Peyer's patch (tissue), 4 donors: ENCODE measurements around the gene NKAIN2. TPM values are rescaled to one million over a fixed set of nuclear protein-coding genes. Genes with fewer than 3 reads are reported as not detected.

Source experiments
- DNase-seq, 3 donors: peaks; one replicate each; pipeline ENCODE4 v3.0.0-alpha.2; 2017 to 2019
- H3K27ac ChIP-seq, 4 donors: fragments of 200-600 bp; sonication (generic); one replicate each; pipeline ENCODE4 v1.5.1; 2016 to 2019
- H3K27me3 ChIP-seq, 2 donors: fragments of 200-600 bp; sonication (generic); one replicate each; pipeline ENCODE4 v1.5.1; 2019
- H3K36me3 ChIP-seq, 3 donors: fragments of 200-600 bp; sonication (generic); one replicate each; pipeline ENCODE4 v1.5.1; 2016 to 2019
- H3K4me1 ChIP-seq, 4 donors: fragments of 200-600 bp; sonication (generic); one replicate each; pipeline ENCODE4 v1.5.1; 2016 to 2019
- H3K4me3 ChIP-seq, 4 donors: fragments of 200-600 bp; sonication (generic); 1 replicate in 3 of 4; 2 replicates in 1 of 4; pipeline ENCODE4 v1.5.1; 2016 to 2019; ENCODE audit warnings: mild to moderate bottlenecking in 1 of 4
- H3K9me3 ChIP-seq, 4 donors: fragments of 200-600 bp; sonication (generic); one replicate each; pipeline ENCODE4 v1.5.1; 2016 to 2019; ENCODE audit warnings: mild to moderate bottlenecking in 1 of 4
- POLR2A ChIP-seq, 2 donors: fragments of 450-650 bp; IDR thresholded peaks; one replicate each; pipeline ENCODE4 v1.5.1; 2017; ENCODE audit warnings: antibody characterized with exemption in 2 of 2, mild to moderate bottlenecking in 2 of 2, moderate library complexity in 2 of 2
- total RNA-seq, 4 donors: library from RNA; depleted of rRNA; stranded (reverse); fragments of >200 nt; gene quantifications; one replicate each; pipeline ENCODE4 v1.1.0, GENCODE V29; 2016
- TF ChIP-seq, protein P1 (sequence below), 6 experiments: fragments of 450-650 bp in 4 of 6; fragments of 200-600 bp in 2 of 6; sonication (generic) in 1 of 6; IDR thresholded peaks; one replicate each; pipeline ENCODE4 v1.5.1; 2017 to 2019; ENCODE audit warnings: antibody characterized with exemption in 6 of 6, mild to moderate bottlenecking in 3 of 6, moderate library complexity in 1 of 6

The NKAIN2 gene
- total RNA-seq, 4 donors from 2014 or later = not detected

DNA sequence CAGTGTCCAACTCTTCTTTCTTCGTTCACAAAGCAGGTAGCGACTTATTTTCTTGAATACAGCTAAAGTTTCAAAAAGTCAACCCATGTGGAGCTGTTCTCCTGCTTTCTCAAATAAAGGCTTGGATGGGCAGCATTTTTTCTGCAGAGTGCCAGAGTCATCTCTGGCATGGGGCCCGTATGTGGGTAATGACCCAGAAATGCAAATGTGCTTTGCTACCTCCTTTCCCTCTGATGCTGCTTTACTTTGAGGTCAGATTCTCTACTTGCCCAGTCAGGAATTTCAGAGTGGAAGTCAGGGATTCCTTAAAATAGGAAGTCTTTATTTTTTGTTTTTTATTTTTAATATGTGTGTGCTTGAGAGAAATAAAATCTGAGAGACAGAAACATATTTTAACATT is 4.9 kb downstream of the NKAIN2 start:
- Histone ChIP-seq H3K27me3 (peaks cover 0 to 4% of the 10 kb centered on the region in 2 donors), H3K4me1 (no peaks in the 10 kb centered on the region), H3K27ac (no peak overlapping the region), H3K9me3 (no peaks in the 10 kb centered on the region), H3K36me3 (no peaks in the 10 kb centered on the region), H3K4me3 (no peak overlapping the region)
- TF ChIP-seq POLR2A (IDR thresholded peaks at IDR 0.05) = no peak
- TF ChIP-seq, protein P1, sequence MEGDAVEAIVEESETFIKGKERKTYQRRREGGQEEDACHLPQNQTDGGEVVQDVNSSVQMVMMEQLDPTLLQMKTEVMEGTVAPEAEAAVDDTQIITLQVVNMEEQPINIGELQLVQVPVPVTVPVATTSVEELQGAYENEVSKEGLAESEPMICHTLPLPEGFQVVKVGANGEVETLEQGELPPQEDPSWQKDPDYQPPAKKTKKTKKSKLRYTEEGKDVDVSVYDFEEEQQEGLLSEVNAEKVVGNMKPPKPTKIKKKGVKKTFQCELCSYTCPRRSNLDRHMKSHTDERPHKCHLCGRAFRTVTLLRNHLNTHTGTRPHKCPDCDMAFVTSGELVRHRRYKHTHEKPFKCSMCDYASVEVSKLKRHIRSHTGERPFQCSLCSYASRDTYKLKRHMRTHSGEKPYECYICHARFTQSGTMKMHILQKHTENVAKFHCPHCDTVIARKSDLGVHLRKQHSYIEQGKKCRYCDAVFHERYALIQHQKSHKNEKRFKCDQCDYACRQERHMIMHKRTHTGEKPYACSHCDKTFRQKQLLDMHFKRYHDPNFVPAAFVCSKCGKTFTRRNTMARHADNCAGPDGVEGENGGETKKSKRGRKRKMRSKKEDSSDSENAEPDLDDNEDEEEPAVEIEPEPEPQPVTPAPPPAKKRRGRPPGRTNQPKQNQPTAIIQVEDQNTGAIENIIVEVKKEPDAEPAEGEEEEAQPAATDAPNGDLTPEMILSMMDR (IDR thresholded peaks at IDR 0.05) = no peak
- no peak for DNase-seq

DNA sequence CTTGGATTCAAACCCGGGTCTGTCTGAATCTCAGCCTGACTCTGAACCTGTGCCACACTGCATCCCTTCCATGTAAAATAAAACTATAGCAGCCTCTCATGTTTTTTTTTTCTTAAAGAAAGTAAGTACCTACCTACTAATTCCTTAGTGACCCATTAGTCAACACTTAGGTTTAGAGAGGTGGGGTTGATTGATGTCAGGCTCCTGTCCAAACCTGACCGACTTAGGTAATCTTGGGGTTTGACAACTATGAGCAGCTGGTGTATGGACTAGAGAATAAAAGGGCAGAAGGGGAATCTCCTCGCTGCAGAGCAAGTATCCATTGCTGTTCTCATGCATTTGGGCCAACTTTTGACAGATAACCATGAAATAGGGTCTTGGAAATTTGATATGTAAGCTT is 6.5 kb downstream of the NKAIN2 start:
- Histone ChIP-seq H3K36me3 (no peaks in the 10 kb centered on the region), H3K9me3 (no peaks in the 10 kb centered on the region), H3K4me3 (no peak overlapping the region), H3K4me1 (no peaks in the 10 kb centered on the region), H3K27ac (no peak overlapping the region), H3K27me3 (no peaks in the 10 kb centered on the region)
- TF ChIP-seq, protein P1 (IDR thresholded peaks at IDR 0.05) = no peak
- TF ChIP-seq POLR2A (IDR thresholded peaks at IDR 0.05) = no peak
- no peak for DNase-seq

DNA sequence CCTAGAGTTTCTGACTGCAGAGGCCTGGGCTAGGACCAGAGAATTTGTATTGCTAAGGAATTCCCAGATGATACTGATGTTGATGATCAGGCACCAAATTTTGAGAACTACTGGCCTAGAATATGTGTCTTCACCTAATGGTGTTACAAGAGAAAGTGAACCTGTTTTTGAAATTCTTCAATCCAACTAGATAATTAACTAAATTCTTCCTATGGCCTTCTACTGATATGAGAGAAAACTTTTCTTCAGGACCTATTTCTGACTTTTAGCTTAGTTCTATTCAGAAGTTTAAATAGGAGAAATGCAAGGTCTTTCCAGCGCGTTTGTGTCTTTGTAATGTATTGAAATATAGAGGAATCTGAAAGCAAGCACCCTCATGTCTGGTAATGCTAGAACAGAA is 7.3 kb downstream of the NKAIN2 start:
- TF ChIP-seq, protein P1 (IDR thresholded peaks at IDR 0.05) = no peak
- no peak for TF ChIP-seq POLR2A (IDR thresholded peaks at IDR 0.05)
- H3K27ac ChIP-seq = no peak overlapping the region
- no peaks in the 10 kb centered on the region for H3K4me1 ChIP-seq
- H3K9me3 ChIP-seq = no peaks in the 10 kb centered on the region
- H3K4me3 ChIP-seq = no peak overlapping the region
- H3K36me3 ChIP-seq = no peaks in the 10 kb centered on the region
- no peak for DNase-seq
- H3K27me3 ChIP-seq = no peaks in the 10 kb centered on the region

DNA sequence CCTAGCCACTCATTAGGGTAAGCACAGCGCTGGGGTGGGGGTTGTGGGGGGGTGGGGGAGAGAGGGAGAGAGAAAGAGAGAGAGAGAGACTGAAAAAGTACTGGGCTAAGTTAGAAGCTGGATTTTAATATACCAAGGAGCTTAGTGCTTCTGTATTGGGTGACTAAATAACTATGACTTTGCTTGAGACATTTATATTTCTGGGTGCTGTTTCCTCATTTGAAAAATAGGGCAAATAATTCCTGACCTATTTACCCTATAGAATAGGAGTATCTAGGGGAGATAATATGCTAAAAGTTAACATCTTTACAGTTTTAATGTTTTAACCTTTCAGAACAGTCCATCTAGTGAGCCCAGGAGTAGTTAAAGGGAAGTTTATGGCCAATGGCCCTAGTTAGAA is 7.7 kb downstream of the NKAIN2 start:
- no peak overlapping the region for H3K27ac ChIP-seq
- no peaks in the 10 kb centered on the region for H3K27me3 ChIP-seq
- TF ChIP-seq, protein P1 (IDR thresholded peaks at IDR 0.05) = no peak
- TF ChIP-seq POLR2A (IDR thresholded peaks at IDR 0.05) = no peak
- no peak overlapping the region for H3K4me3 ChIP-seq
- no peaks in the 10 kb centered on the region for H3K36me3 ChIP-seq
- DNase-seq = no peak
- H3K9me3 ChIP-seq = no peaks in the 10 kb centered on the region
- H3K4me1 ChIP-seq = no peaks in the 10 kb centered on the region

DNA sequence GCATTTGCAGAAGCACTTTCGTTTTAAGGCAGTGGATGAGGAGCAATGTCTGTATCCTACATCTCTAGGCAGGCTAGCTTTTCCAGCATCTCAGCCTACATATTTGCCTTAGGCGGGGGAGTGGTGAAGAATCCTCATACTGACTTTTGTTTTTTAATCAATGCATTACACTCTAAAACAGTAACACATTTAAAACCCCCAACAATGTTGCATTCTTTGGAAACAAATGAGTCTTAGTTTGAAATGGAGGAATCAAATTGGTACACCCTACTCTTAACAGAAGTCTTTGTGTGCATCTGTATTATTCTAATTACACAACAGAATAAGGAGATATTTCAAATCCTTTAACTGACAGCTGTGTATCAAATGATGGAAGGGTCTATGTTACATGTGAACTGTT is 9.0 kb downstream of the NKAIN2 start:
- Histone ChIP-seq H3K4me3 (no peak overlapping the region), H3K9me3 (no peaks in the 10 kb centered on the region), H3K4me1 (no peaks in the 10 kb centered on the region), H3K36me3 (no peaks in the 10 kb centered on the region), H3K27ac (no peak overlapping the region), H3K27me3 (no peaks in the 10 kb centered on the region)
- TF ChIP-seq, protein P1 (IDR thresholded peaks at IDR 0.05) = no peak
- no peak for TF ChIP-seq POLR2A (IDR thresholded peaks at IDR 0.05)
- DNase-seq = no peak

DNA sequence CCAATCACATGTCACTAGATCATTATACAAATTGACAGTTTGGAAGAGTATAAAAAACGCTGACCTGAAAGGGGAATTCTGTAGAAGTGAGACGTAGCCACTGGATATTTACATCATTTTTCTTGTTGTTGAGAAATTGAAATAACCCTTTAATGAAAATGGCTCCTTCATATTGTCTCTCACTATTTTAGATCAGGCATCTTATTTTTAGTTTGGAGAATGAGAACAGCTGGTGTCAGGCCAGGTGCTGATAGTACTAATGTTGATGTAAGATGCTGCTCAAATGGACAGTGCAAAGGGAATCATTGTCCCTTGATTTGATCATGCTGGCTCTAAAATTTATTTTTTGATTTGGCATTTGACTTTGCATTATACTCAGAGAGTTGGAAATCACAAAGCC is 17.4 kb downstream of the NKAIN2 start:
- Histone ChIP-seq H3K9me3 (no peaks in the 10 kb centered on the region), H3K4me1 (no peaks in the 10 kb centered on the region), H3K4me3 (no peak overlapping the region), H3K27ac (no peak overlapping the region), H3K36me3 (no peaks in the 10 kb centered on the region), H3K27me3 (no peaks in the 10 kb centered on the region)
- no peak for DNase-seq
- TF ChIP-seq, protein P1 (IDR thresholded peaks at IDR 0.05) = no peak
